ENCODE data around the gene TBC1D4. TPM values are rescaled to one million over a fixed set of nuclear protein-coding genes. Genes with fewer than 3 reads are reported as not detected.

The TBC1D4 gene
- total RNA-seq, 4 donors from 2014 or later: 14.9 to 20.8 (median 16.6) TPM

GRCh38 chr13:75399168-75399878, 82.6 kb downstream of the TBC1D4 start:
- H3K36me3 ChIP-seq: no peaks in the 10 kb centered on the region
- H3K4me1 ChIP-seq: peaks cover 0 to 4% (median 0%) of the 10 kb centered on the region in 3 donors
- no peak overlapping the region for H3K4me3 ChIP-seq
- no peak for DNase-seq
- no peak for TF ChIP-seq POLR2A (IDR thresholded peaks at IDR 0.05)
- WGBS, 2 donors: 65 to 69% methylated on average over 2 of the region's 2 CpGs
- H3K27ac ChIP-seq: no peak overlapping the region
- intact Hi-C loops (cut with DNase I): no loop called here
- peaks cover 0 to 10% (median 6%) of the 10 kb centered on the region in 3 donors for H3K9me3 ChIP-seq
- no peaks in the 10 kb centered on the region for H3K27me3 ChIP-seq

GRCh38 chr13:75398072-75398471, 83.9 kb downstream of the TBC1D4 start:
- intact Hi-C loops (cut with DNase I): no loop called here
- 90 to 95% methylated on average over 6 of the region's 6 CpGs for WGBS, 2 donors

DNA sequence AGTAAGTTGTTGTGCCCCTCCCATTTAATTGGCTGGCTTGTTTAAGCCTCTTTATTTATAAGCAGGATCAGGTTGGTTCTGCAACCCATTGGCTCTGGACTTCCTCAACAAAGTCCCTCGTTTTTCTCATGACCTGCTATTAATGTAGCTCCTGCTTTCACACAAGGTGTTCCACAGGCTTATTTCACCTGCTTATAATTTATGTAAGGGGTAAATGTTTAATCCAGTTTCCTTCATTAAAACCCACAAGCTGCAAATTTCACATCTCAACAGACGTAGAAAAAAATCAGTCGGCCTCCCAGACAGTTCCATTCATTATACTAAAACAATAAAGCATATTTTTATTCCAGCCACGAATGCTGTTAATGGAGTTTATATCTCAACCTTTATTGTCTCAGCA, 86.1 kb downstream of the TBC1D4 start:
- no peak for TF ChIP-seq CTCF (IDR thresholded peaks at IDR 0.05)
- no peak for TF ChIP-seq POLR2A (IDR thresholded peaks at IDR 0.05)
- WGBS, 2 donors: 78 to 88% methylated on average over 4 of the region's 4 CpGs

More at GRCh38 chr13:75398072-75398471, 83.9 kb downstream of the TBC1D4 start:
- Histone ChIP-seq H3K27me3 (no peaks in the 10 kb centered on the region), H3K9me3 (peaks cover 0 to 10% (median 6%) of the 10 kb centered on the region in 3 donors), H3K36me3 (no peaks in the 10 kb centered on the region), H3K4me3 (no peak overlapping the region), H3K27ac (no peak overlapping the region), H3K4me1 (peaks cover 0 to 4% (median 0%) of the 10 kb centered on the region in 3 donors)
- no peak for DNase-seq
- no peak for TF ChIP-seq CTCF (IDR thresholded peaks at IDR 0.05)
- no peak for TF ChIP-seq POLR2A (IDR thresholded peaks at IDR 0.05)

DNA sequence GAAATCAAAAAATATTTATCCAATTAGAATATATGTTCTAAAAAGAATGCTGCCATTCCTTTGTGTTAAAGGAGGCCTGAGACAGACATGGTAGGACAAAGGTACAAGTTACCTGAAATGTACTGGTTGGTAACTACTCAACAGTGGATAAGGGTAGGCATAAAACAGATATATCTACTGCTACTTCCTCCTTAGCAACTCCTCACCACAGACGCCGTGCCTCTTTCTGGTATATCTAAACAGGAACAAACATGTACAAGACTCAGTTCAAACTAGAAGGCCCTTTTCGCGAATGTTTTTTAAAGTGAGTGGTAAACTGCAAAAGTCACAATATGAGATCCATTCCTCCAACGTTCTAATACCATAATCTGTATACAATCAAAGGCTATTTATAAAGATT, 86.9 kb downstream of the TBC1D4 start:
- Histone ChIP-seq H3K4me3 (no peak overlapping the region), H3K9me3 (peaks cover 0 to 10% (median 6%) of the 10 kb centered on the region in 3 donors), H3K27ac (no peak overlapping the region), H3K4me1 (no peaks in the 10 kb centered on the region), H3K36me3 (no peaks in the 10 kb centered on the region), H3K27me3 (no peaks in the 10 kb centered on the region)
- 57 to 58% methylated on average over 5 of the region's 5 CpGs for WGBS, 2 donors
- intact Hi-C loops (cut with DNase I): no loop called here
- no peak for TF ChIP-seq POLR2A (IDR thresholded peaks at IDR 0.05)
- no peak for TF ChIP-seq CTCF (IDR thresholded peaks at IDR 0.05)
- no peak for DNase-seq

More for the DNA sequence above, 86.1 kb downstream of the TBC1D4 start:
- intact Hi-C loops (cut with DNase I): no loop called here
- H3K4me3 ChIP-seq: no peak overlapping the region
- H3K27me3 ChIP-seq: no peaks in the 10 kb centered on the region
- no peaks in the 10 kb centered on the region for H3K4me1 ChIP-seq
- H3K36me3 ChIP-seq: no peaks in the 10 kb centered on the region
- peaks cover 0 to 10% (median 6%) of the 10 kb centered on the region in 3 donors for H3K9me3 ChIP-seq
- H3K27ac ChIP-seq: no peak overlapping the region
- no peak for DNase-seq

GRCh38 chr13:75393839-75394520, 88.0 kb downstream of the TBC1D4 start:
- Histone ChIP-seq H3K9me3 (peaks cover 0 to 2% (median 2%) of the 10 kb centered on the region in 3 donors), H3K4me1 (no peaks in the 10 kb centered on the region), H3K4me3 (no peak overlapping the region), H3K27ac (no peak overlapping the region), H3K36me3 (no peaks in the 10 kb centered on the region), H3K27me3 (no peaks in the 10 kb centered on the region)
- TF ChIP-seq CTCF (IDR thresholded peaks at IDR 0.05) (no peak), POLR2A (IDR thresholded peaks at IDR 0.05) (no peak)
- intact Hi-C loops (cut with DNase I): no loop called here
- WGBS, 2 donors: 67 to 69% methylated on average over 5 of the region's 5 CpGs
- DNase-seq: no peak

All from esophagus squamous epithelium (tissue), 5 donors.